Activated CD4-positive, alpha-beta T cell treated with anti-CD3 and anti-CD28 coated beads, Interleukin-2, Interleukin-6, amounts not matched to agents 100 ng/mL and 50 ng/mL, durations not matched to agents 16 hours and 8 hours (primary cell): ENCODE data around the gene MECP2.
"Not testable (repeated sequence)": the region's sequence is repeated elsewhere in the genome, so short reads cannot be mapped to it uniquely, and the experiment has no call there.

Source experiments
- DNase-seq: peaks from one replicate; pipeline ENCODE4 v3.0.0-alpha.2; 2020

The MECP2 gene

DNA sequence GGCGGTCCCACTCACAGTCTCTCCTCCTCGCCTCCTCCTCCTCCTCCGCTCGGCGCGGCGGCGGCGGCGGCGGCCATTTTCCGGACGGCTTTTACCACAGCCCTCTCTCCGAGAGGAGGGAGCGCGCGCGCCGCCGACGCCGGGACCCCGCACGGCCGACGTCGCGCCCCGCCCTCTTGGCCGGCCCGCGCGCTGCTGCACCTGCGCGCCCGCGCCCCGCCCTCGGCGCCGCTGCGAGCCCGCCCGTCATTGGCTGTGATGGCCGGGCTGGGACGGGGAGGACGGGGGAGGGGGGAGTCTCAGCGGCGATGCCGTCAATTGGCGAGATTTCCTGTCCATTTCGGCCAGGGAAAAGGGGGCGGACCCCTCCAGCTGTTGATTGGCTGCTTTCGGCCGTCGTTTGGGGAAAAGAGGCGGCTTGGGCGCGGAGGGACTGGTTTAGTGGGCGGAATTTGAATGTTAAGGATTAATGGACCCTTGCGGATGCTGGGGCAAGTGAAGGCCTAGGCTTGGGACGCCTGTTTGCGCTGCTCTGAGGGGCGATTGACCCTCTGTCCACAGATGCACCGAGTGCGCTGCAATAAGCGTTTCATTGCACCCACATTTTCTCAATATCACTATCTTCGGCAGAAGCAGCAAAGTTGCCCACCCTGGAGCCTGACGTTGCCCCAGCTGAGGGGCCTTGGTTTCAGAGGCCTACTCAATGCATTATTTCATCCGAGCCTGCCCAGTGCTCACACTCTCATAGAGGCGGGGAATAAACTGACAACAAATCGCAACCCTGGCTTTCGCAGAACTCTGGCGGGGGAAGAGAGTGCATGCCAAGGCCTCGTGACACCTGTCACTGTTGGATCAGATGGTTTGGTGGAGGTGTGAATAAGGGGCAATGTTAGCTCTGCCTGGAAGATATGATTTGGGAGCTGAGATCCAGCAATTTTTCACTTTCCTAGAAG lies at the start of gene MECP2:
Gene MECP2, minus strand, starts transcription at position 129 of the 953 bp plus-strand sequence.
- DNase-seq: peak; percentile 92

DNA sequence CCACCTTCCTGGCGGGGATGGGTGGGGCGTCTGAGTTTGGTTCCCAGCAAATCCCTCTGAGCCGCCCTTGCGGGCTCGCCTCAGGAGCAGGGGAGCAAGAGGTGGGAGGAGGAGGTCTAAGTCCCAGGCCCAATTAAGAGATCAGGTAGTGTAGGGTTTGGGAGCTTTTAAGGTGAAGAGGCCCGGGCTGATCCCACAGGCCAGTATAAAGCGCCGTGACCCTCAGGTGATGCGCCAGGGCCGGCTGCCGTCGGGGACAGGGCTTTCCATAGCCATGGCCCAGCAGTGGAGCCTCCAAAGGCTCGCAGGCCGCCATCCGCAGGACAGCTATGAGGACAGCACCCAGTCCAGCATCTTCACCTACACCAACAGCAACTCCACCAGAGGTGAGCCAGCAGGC lies 46.5 kb upstream of the MECP2 start, which contains the start of gene OPN1LW:
Gene OPN1LW, plus strand, starts transcription at position 234 of the 400 bp plus-strand sequence. Its CDS starts 41 bp downstream, at position 275.
- DNase-seq: not testable (repeated sequence)

DNA sequence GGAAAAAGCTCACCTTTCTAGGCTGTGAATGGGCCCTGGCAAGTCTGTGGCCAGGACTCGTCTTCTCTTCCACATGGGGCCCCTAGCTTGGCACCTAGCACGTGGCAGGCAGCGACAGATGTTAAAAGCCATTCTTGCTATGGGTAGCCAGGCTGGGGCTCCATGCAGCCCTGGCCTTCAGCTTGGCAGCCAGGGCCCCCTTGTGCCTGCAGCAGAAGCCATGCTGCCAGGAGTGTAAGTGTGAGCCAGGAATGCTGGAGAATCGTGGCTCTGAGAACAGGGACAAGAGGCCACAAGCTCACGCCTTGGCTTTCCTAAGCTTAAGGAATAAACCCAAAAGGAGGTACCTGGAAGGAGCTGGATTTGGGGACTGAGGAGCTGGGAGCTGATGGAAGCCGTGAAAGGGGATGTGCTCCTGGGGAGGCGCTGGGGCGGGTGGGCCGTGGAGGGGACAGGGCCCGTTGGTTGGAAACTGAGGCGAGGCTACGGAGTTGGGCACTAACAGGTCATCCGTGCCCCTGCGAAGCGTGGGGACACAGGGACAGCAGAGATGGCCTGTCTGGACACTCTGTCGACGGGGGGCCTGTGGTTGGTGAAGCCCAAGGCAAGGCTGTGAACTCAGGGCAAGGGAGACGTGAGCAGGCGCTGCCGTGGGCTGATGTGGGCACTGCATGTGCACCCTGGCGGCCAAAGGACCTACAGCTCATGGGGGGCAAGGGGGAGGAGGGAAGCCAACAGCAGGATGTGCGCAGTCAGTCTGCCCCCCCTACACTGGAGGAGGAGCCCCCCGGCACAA lies 45.6 kb upstream of the MECP2 start:
- no peak for DNase-seq

DNA sequence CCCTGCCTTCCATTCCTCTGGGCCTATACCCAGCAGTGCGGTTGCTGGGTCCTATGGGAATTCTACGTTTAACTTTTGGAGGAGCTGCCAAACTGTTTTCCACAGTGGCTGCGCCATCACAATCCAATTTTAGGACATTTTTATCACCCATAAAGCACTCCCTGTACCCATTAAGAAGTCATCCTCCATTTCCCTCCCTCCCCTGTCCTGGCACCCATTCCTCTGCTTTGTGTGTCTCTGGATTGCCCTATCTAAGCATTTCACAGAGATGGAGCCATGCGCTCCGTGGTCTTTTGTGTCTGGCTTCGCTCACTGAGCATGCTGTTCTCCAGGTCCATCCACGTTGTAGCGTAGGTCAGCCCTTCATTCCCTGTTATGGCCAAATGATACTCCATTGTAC lies 44.9 kb upstream of the MECP2 start:
- no peak for DNase-seq

DNA sequence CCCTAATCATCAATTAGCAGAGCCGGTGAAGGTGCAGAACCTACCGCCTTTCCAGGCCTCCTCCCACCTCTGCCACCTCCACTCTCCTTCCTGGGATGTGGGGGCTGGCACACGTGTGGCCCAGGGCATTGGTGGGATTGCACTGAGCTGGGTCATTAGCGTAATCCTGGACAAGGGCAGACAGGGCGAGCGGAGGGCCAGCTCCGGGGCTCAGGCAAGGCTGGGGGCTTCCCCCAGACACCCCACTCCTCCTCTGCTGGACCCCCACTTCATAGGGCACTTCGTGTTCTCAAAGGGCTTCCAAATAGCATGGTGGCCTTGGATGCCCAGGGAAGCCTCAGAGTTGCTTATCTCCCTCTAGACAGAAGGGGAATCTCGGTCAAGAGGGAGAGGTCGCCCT lies 43.2 kb upstream of the MECP2 start:
- DNase-seq: no peak

DNA sequence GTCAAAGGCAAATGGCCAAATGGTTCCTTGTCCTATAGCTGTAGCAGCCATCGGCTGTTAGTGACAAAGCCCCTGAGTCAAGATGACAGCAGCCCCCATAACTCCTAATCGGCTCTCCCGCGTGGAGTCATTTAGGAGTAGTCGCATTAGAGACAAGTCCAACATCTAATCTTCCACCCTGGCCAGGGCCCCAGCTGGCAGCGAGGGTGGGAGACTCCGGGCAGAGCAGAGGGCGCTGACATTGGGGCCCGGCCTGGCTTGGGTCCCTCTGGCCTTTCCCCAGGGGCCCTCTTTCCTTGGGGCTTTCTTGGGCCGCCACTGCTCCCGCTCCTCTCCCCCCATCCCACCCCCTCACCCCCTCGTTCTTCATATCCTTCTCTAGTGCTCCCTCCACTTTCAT lies 42.7 kb upstream of the MECP2 start:
- no peak for DNase-seq

DNA sequence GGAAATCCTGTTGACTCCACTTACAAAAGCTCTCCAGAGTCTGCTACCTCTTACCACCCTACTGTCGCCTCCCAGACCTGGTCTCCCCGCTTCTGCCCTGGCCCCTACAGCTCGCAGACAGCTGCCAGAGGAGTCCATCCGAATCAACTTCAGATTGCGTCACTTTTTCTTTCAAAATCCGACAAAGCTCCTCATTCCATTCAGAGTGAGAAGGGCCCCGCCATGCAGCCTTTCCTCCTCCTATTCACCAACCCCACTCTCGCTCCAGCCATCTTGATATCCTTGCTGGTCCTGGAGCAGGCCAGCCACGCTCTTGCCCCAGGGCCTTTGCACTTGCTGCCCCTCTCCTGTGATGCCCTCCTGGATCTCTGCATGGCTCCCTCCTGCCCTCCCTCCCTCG lies 41.3 kb upstream of the MECP2 start:
- no peak for DNase-seq

DNA sequence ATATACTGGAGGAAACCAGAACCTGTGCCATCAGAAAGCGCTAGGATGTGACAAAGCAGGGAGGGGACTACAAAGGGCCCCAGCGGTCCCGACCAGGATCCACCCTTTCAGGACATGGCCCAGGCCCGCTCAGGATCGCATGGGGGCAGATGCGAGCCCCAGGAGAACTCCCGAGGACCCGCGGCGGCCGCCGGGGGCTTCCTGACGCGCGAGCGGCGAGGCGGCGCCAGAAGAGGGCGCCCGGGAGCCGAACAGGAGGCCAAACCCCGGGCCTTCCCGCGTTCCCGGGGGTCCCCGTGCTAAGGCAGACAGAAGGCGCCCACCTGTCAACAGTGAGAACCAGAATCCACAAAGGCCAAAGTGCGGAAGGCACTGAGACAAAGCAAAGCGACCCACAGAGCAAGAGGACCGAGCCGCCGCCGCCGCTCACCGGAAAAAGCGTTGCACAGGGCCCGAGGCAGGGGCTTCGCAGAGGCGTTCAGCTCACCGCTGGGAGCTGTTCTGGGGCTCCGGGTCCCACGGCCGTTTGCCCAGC lies 39.2 kb upstream of the MECP2 start:
- DNase-seq: peak; percentile 71

DNA sequence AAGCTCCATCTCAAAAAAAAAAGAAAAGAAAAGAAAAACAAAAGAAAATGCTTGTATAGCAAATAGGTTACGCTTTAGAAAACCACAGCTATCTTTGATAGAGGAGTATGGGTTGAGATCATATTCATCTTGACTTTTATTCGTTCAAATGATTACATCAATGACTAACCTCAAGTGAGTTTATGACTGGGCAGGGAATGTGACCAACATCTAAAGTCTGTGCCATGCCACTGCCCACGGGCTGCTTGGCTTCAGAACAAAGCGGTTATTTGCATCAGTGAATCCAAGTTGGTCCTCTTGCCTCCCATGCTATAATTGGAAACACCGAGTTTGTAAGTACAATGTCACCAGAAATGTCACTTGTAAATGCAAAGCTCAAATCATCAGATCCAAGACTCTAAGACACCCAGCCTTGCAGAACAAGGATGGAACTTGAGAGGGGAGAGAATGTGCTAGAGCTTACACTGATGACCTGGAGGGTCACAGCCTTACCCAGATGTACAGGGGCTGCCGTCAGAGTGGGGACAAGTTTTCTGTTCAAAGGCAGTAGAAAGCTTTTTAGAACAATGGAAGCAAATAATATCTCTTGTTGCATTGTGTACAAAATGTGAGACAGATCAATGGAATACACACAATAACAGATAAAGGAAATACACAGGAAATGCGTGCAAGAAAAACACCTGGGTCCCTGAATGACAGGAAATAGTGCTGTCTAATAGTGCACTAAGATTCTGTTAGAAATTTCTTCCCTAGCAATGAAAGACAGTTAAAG lies 38.1 kb upstream of the MECP2 start:
- DNase-seq: peak; percentile 18

DNA sequence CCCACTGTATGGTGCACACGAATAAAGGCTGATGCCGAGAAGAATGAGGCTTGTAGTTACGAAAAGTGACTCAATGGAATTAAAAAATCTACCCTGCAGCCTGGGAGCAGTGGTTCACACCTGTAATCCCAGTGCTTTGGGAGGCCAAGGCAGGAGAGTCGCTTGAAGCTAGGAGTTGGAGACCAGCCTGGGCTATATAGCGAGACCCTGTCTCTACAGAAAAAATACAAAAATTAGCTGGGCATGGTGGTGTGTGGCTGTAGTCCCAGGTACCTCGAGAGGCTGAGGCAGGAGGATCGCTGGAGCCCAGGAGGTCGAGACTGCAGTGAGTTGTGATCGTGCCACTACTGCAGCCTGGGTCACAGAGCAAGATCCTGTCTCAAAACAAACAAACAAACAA lies 34.8 kb upstream of the MECP2 start:
- no peak for DNase-seq

DNA sequence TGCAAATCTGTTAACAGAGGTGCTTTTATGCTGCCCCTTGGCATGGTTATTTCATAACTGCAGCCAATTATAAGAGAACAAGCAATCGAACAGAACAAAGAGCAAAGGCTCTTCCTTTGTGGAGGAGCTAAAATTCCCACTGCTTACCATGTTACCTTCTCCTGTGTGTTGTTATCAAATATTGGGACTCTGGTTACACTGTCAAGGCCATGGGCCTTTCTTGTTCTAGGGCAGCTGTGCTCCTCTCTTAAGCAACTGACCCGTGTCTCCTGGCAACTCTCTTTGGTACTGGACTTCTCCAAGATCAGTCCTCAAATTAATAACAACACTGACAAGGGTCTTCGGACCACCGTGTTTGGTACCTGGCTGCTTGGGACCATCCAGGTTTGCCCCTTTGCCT lies 34.4 kb upstream of the MECP2 start:
- DNase-seq: no peak

DNA sequence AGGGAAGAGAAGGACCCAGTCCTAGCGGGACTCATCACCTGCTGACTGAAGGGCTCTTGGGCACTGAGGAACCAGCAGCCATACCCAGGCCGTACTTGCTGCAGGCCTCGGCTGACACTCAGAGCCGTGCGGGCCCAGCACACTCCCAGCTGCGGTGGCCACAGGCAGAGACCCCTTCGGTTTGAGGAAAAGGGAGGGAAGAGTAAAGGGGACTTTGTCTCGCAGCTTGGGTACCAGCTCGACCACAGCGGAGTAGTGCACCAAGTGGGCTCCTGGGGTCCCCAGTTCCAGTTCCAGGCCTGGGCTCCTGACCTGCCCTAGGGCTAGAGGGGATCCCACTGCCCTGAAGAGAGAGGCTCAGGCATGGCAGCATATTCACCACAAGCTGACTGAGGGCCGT lies 28.6 kb upstream of the MECP2 start:
- no peak for DNase-seq

DNA sequence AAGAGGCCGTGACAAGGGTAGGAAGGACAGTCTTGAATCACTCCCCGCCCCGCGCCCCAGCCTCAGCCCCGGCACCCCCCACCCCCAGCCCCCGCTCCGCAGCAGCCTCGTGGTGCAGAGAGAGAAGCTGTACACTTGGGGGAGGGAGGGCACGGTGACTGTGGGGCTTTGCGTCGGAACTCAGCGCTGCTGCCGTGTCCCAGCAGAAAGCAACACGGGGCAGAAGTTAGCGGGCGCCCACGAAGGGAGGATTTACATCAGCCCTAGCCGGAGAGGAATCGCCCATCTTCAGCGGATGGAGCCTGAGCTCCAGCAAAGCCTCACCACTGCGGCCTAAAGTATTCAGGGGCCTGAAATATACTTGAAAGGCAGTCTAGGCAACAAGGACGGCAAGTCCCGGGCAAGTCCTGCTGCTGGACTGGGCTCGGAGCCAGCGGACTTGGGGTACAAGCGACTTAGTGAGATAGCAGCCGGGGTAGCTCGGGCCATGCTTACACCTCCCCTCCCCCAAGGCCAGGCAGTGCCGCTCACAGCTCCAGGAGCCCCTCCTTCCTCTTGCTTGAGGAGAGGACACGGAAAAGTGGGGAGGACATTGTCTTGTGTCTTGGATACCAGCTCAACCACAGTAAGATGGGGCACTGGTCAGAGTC lies 28.0 kb upstream of the MECP2 start:
- no peak for DNase-seq

DNA sequence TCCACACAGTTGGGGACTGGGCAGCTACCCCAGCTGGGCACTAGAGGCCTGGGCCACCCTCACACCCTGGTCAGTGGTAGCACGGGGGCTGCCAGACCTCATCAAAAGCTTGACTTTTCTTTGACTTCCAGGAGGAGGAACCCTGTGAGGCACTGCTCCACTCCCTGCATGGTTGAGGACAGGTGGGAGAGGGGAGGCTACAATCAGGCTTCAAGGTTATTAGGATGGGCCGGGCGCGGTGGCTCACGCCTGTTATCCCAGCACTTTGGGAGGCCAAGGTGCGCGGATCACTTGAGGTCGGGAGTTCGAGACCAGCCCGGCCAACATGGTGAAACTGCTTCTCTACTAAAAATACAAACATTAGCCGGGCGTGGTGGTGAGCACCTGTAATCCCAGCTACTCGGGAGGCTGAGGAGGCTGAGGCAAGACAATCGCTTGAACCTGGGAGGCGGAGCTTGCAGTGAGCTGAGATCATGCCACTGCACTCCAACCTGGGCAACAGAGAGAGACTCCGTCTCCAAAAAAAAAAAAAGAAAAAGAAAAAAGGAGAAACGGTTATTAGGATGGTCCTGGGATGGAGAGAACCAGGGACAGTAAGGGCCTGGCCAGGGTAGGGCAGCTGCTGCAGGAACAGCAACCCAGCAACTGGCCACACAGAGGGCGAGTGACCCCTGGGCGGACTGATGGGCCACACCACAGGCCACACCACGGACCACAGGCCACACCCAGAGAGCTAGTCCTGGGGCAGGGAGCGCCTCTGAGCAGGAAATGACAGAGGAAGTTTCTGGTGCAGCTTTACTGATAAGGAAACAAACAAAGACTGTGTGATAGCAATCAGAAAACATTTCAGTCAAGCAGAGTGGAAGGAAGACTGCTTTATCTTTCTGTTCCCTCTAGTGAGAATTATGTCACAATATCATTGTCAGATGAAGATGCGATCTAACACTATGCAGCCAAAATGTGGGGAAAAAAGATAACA lies 26.0 kb upstream of the MECP2 start:
- peak; percentile 59 for DNase-seq

DNA sequence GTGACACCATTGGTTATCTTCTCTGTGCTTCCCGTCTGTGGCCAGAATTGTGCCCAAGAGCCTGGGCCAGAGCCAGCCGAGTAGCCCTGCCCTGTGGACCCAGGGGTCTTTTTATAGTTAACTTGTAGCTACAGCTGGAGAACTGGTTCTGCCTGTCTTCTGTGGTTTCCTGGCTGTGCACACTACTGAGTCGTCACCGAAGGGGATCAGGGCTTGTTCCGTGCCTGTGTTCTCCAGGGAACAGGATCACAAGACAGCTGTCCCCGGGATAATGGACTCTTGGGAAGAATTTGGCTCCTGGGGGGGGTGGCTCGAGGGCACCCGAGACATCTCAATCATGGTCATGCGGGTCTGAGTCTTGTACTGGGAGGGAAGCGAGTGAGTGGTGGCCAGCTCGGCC lies 24.4 kb upstream of the MECP2 start:
- no peak for DNase-seq

DNA sequence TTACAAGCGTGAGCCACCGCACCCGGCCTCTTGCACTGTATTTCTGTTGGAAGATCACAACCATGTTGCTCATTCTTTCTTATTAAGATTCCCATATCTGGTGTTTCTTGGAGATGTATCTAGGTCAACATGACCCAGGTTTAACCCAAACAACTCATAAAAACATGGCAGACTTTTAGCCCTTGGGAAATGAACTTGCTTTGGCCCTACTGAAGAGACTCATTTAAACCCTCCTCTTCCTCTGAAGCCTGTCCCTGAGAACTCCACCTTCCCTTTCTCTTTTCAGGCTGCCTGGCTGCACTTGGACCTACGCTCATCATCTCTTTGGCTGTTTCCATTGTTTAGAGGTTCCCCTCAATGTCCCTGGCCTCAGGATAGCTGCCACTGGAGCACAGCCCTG lies 23.7 kb upstream of the MECP2 start:
- no peak for DNase-seq

DNA sequence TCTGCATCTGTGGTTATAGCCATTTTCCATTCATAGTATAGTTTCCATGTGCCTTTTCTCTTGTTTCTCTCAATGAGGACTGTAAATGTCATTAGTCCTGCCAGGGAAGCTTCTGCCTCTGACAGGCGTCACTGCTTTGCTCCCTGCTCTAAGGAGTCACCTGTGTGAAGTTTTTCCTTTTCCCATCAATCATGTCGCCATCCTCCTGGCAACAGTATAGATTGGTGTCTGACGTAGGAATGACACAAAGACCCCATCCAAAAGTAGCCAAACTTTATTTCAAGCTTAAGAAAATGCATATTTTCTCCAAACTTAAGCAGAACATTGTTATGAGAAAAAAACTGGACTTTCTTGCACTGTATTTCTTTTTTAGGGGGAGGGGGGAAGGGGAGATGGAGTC lies 23.1 kb upstream of the MECP2 start:
- no peak for DNase-seq

DNA sequence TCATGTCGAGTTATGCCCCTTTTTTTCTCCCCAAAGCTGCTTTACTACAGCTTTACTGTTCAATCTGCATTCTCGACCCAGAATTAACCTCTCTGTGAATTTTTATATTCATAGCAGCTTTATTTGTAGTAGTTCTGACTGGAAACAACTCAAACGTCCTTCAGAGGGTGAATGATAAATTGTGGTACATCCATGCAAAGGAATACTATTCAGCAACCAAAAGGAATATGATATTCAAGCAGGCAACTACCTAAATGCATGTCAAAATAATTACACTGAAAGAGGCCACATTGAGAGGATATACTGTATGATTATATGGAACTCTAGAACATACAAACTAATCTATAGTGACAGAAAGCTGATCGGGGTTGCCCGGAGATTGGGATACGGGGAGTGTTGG lies 20.0 kb upstream of the MECP2 start:
- DNase-seq: no peak

DNA sequence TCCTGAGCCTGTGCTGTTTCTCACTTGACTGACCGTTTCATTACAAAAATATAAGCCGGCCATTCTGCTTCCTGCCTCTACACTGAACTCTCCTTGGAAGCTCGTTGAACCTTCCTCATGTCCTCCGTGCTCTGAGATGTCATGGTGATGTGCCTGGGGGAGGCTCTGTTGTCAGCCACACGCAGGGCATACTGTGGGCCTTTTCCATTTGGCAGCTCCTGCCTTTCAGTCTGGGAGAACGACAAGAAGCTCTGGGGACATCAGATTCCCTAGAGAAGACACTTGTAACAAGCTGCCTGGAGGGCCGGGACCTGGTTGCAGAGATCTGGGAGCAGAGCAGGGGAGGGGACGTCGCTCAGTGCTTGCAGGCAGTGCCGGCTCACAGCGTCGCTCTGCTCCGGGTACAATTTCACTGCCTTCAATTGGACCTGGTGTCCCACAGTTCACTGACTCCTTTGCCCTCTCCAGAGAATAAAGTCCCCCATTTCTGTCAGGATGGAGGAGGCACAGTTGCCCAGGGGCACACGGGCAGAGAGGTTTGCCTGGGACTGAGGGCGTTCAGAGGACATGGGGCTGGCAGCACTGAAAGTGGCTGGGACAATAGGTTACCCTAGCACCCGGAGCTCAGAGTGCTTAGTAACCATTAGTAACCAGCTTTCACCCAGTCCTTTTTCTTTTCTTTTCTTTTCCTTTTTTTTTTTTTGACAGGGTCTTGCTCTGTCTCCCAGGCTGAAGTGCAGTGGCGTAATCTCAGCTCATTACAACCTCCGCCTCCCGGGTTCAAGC lies 19.1 kb upstream of the MECP2 start:
- no peak for DNase-seq

DNA sequence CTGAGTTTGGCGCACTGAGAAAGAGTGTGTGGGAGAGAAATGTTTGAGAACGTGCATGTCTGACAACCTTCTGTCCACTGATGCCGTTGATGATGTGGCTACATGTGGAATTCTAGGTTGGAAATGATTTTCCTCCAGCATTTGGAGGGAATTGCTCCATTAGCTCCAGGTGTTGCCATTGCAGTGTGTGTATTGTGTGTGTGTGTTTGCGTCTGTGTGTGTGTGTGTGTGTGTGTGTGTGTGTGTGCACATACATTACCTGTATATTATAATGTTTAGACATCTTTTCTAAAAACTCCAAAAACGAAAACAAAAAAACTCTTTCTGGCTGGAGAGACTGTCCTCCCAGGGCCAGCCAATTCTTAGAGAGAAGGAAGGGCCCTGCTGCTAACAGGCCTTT lies 18.2 kb upstream of the MECP2 start:
- no peak for DNase-seq
